Body of pancreas (tissue), 4 donors: ENCODE data around the gene CEACAM4. TPM values are rescaled to one million over a fixed set of nuclear protein-coding genes. Genes with fewer than 3 reads are reported as not detected.

Source experiments
- ATAC-seq: fragments of 150-250 bp; one replicate; pipeline ENCODE4 v1.9.1; 2016
- DNase-seq, 4 donors: peaks; one replicate each; pipeline ENCODE4 v3.0.0-alpha.2; 2019
- H3K27ac ChIP-seq, 4 donors: fragments of 200-600 bp; sonication (generic); 1 replicate in 3 of 4; 2 replicates in 1 of 4; pipeline versions ENCODE4 v1.5.1 to v1.6.1; 2016 to 2019; ENCODE audit warnings: mild to moderate bottlenecking in 1 of 4, mixed read lengths in 1 of 4, moderate library complexity in 1 of 4
- H3K27me3 ChIP-seq, 2 donors: fragments of 200-600 bp; sonication (generic); one replicate each; pipeline ENCODE4 v1.6.0; 2016; ENCODE audit warnings: mild to moderate bottlenecking in 1 of 2
- H3K36me3 ChIP-seq, 2 donors: fragments of 200-600 bp; sonication (generic); replicated peaks in 1 of 2; 2 replicates each; pipeline ENCODE4 v1.5.1; 2016; ENCODE audit warnings: low read depth in 2 of 2; ENCODE audit not compliant: insufficient read depth in 1 of 2
- H3K4me1 ChIP-seq: fragments of 200-600 bp; sonication (generic); one replicate; pipeline ENCODE4 v1.6.0; 2016
- H3K4me3 ChIP-seq, 2 donors: fragments of 200-600 bp; sonication (generic); 1 replicate in 1 of 2; 2 replicates in 1 of 2; pipeline ENCODE4 v1.5.1; 2016 to 2019
- H3K9me3 ChIP-seq, 3 donors: fragments of 200-600 bp; sonication (generic); 1 replicate in 2 of 3; 2 replicates in 1 of 3; pipeline ENCODE4 v1.5.1; 2016
- POLR2A ChIP-seq, 3 donors: fragments of 450-650 bp; IDR thresholded peaks; one replicate each; pipeline ENCODE4 v1.6.1; 2016; ENCODE audit warnings: antibody characterized with exemption in 3 of 3, mild to moderate bottlenecking in 2 of 3
- WGBS, 2 donors: methylation state at CpG; one replicate each; pipeline ENCODE4 v1.1.5; 2017; 5-methylcytosine and 5-hydroxymethylcytosine counted together
- intact Hi-C: fragments of 100-400 bp; cut with DNase I; formaldehyde crosslinking; loops from one replicate; pipeline ENCODE4 v1.15.1; 2023
- total RNA-seq, 2 donors: library from RNA; depleted of rRNA; stranded (reverse); fragments of >200 nt; gene quantifications; one replicate each; pipeline ENCODE4 v1.1.0, GENCODE V29; 2016
- TF ChIP-seq, protein P1 (sequence below), 7 experiments: fragments of 450-650 bp in 4 of 7; fragments of 200-600 bp in 3 of 7; sonication (generic) in 3 of 7; IDR thresholded peaks; one replicate each; pipeline ENCODE4 v1.5.1; 2016 to 2019; ENCODE audit warnings: antibody characterized with exemption in 7 of 7

The CEACAM4 gene
- total RNA-seq, 2 donors from 2014 or later = 1.8 TPM; not detected in 1

DNA sequence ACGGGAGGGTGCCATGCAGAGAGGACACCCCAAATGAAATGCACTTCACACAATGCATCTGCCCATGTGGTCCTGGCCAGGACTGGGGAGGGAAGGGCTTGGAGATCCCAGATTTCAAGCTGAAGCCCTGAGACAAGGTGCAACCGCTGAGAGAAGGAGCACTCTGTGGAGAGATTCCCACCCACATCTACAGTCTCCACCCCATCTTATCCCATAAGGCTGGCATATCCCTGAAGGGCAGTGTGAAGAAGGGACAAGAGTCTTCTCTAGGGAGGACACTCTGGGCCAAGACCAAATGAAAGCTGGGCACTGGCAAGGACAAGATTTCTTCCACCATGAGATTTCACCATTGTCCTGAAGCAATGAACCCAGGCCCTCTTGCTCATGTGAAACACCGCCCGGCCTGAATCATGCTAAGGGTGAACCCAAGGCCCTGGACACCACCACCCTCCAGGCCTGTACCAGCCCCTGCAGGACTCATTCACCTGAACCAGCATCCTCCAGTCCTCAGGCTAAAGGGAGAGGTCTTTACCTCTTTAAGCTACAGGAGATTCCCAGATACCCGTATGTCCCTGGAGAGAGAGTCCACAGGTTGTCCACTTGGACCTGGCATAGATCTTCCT, 20.5 kb downstream of the CEACAM4 start:
- TF ChIP-seq, protein P1, sequence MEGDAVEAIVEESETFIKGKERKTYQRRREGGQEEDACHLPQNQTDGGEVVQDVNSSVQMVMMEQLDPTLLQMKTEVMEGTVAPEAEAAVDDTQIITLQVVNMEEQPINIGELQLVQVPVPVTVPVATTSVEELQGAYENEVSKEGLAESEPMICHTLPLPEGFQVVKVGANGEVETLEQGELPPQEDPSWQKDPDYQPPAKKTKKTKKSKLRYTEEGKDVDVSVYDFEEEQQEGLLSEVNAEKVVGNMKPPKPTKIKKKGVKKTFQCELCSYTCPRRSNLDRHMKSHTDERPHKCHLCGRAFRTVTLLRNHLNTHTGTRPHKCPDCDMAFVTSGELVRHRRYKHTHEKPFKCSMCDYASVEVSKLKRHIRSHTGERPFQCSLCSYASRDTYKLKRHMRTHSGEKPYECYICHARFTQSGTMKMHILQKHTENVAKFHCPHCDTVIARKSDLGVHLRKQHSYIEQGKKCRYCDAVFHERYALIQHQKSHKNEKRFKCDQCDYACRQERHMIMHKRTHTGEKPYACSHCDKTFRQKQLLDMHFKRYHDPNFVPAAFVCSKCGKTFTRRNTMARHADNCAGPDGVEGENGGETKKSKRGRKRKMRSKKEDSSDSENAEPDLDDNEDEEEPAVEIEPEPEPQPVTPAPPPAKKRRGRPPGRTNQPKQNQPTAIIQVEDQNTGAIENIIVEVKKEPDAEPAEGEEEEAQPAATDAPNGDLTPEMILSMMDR (IDR thresholded peaks at IDR 0.05) = no peak
- TF ChIP-seq POLR2A (IDR thresholded peaks at IDR 0.05) = no peak
- DNase-seq (no peak), ATAC-seq (no peak)
- Histone ChIP-seq H3K4me1 (no peaks in the 10 kb centered on the region), H3K4me3 (no peak overlapping the region), H3K9me3 (no peaks in the 10 kb centered on the region), H3K27ac (no peak overlapping the region), H3K27me3 (no peaks in the 10 kb centered on the region), H3K36me3 (no peaks in the 10 kb centered on the region)
- WGBS, 2 donors = 65 to 80% methylated on average over 4 to 5 of the region's 5 CpGs
- intact Hi-C loops = no loop called here

- TF ChIP-seq, protein P1 (IDR thresholded peaks at IDR 0.05) = no peak
- no peak for TF ChIP-seq POLR2A (IDR thresholded peaks at IDR 0.05)
- H3K36me3 ChIP-seq = no peaks in the 10 kb centered on the region
- intact Hi-C loops = no loop called here
Measured at GRCh38 chr19:41604831-41605230, 22.0 kb downstream of the CEACAM4 start.

GRCh38 chr19:41601771-41602170, 25.1 kb downstream of the CEACAM4 start:
- ATAC-seq (no peak), DNase-seq (no peak)
- Histone ChIP-seq H3K4me1 (no peaks in the 10 kb centered on the region), H3K4me3 (no peak overlapping the region), H3K9me3 (peaks cover 0 to 4% (median 0%) of the 10 kb centered on the region in 3 donors), H3K36me3 (no peaks in the 10 kb centered on the region), H3K27ac (no peak overlapping the region), H3K27me3 (no peaks in the 10 kb centered on the region)
- intact Hi-C loops = no loop called here
- 20 to 39% methylated on average over 1 to 4 of the region's 4 CpGs for WGBS, 2 donors
- TF ChIP-seq, protein P1 (IDR thresholded peaks at IDR 0.05) = no peak
- no peak for TF ChIP-seq POLR2A (IDR thresholded peaks at IDR 0.05)

More at GRCh38 chr19:41604831-41605230, 22.0 kb downstream of the CEACAM4 start:
- Histone ChIP-seq H3K27ac (no peak overlapping the region), H3K4me3 (no peak overlapping the region), H3K27me3 (no peaks in the 10 kb centered on the region), H3K9me3 (no peaks in the 10 kb centered on the region), H3K4me1 (no peaks in the 10 kb centered on the region)
- ATAC-seq (no peak), DNase-seq (no peak)
- 29 to 36% methylated on average over 3 of the region's 3 CpGs for WGBS, 2 donors

DNA sequence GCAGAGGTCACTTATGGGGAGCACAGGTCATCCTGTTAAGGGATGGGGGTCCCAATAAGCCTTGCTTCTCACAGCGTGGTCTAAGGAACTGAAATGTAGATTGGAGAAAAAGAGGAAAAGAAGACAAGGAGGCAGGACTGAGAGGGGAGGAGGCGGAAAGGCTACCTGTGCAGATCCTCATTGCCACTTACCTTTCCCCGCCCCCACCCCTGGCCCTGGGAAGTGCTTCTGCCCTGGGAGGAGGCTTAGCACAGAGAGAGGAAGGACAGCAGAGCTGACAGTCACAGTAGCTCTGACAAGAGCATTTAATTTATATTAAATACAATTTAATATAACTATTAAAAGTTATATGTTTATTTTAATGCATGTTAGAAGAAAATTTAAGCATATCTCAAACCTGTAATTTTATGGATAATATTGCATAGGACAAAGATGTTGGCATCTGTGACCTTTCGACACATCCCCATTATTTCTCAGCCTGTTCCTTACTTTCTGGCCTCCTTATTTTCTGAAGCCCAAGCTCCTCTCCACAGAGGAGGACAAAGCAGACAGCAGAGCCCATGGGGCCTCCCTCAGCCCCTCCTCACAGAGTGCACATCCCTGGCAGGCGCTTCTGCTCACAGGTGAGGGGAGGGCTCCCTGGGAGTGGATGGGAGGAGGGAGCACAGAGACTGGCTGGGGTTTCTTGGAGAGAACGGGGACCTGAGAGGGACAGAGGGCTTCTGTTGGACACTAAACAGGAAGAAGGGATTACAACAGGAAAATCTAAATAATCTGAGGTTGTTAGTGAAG, 27.5 kb downstream of the CEACAM4 start:
- Histone ChIP-seq H3K36me3 (no peaks in the 10 kb centered on the region), H3K4me3 (no peak overlapping the region), H3K27me3 (no peaks in the 10 kb centered on the region), H3K27ac (no peak overlapping the region), H3K9me3 (peaks cover 0 to 4% (median 0%) of the 10 kb centered on the region in 3 donors), H3K4me1 (no peaks in the 10 kb centered on the region)
- intact Hi-C loops = no loop called here
- 44 to 45% methylated on average over 6 of the region's 6 CpGs for WGBS, 2 donors
- TF ChIP-seq, protein P1 (IDR thresholded peaks at IDR 0.05) = no peak
- TF ChIP-seq POLR2A (IDR thresholded peaks at IDR 0.05) = no peak
- DNase-seq (no peak), ATAC-seq (no peak)
